Esophagus muscularis mucosa (tissue), 4 donors: ENCODE measurements around the gene HELZ. TPM values are rescaled to one million over a fixed set of nuclear protein-coding genes. Genes with fewer than 3 reads are reported as not detected.

Experiments
- DNase-seq: peaks from one replicate; pipeline ENCODE4 v3.0.0-alpha.2; 2017; ENCODE audit errors: extremely low spot score
- H3K27ac ChIP-seq, 4 donors: fragments of 200-600 bp; sonication (generic); replicated peaks in 1 of 4; 1 replicate in 3 of 4; 2 replicates in 1 of 4; pipeline ENCODE4 v1.5.1; 2016 to 2019; ENCODE audit warnings: mild to moderate bottlenecking in 1 of 4
- H3K27me3 ChIP-seq, 4 donors: fragments of 200-600 bp; sonication (generic); one replicate each; pipeline versions ENCODE4 v1.5.1 to v1.6.0; 2016 to 2019
- H3K36me3 ChIP-seq, 4 donors: fragments of 200-600 bp; sonication (generic); one replicate each; pipeline ENCODE4 v1.5.1; 2016 to 2019
- H3K4me1 ChIP-seq, 4 donors: fragments of 200-600 bp; sonication (generic); one replicate each; pipeline ENCODE4 v1.5.1; 2016 to 2019
- H3K4me3 ChIP-seq, 4 donors: fragments of 200-600 bp; sonication (generic); 1 replicate in 2 of 4; 2 replicates in 2 of 4; pipeline ENCODE4 v1.5.1; 2016 to 2019; ENCODE audit warnings: mild to moderate bottlenecking in 4 of 4, moderate library complexity in 1 of 4
- H3K9me3 ChIP-seq, 4 donors: fragments of 200-600 bp; sonication (generic); 1 replicate in 3 of 4; 2 replicates in 1 of 4; pipeline ENCODE4 v1.5.1; 2016 to 2019
- EP300 ChIP-seq: sonication (generic); formaldehyde crosslinking; IDR thresholded peaks from one replicate; pipeline ENCODE4 v1.6.1; 2017; ENCODE audit warnings: antibody characterized with exemption
- POLR2A ChIP-seq: fragments of 450-650 bp; IDR thresholded peaks from one replicate; pipeline ENCODE4 v1.6.1; 2017; ENCODE audit warnings: antibody characterized with exemption, moderate library complexity, mild to moderate bottlenecking, low read depth
- POLR2AphosphoS5 ChIP-seq, 2 donors: sonication (generic); formaldehyde crosslinking; IDR thresholded peaks; one replicate each; pipeline ENCODE4 v1.6.1; 2017; ENCODE audit warnings: antibody characterized with exemption in 2 of 2
- WGBS: methylation state at CpG from one replicate; pipeline ENCODE4 v1.1.5; 2018; 5-methylcytosine and 5-hydroxymethylcytosine counted together
- intact Hi-C: fragments of 100-400 bp; cut with DNase I; formaldehyde crosslinking; loops from one replicate; pipeline ENCODE4 v1.15.1; 2023
- total RNA-seq, 4 donors: library from RNA; depleted of rRNA; stranded (reverse); fragments of >200 nt; gene quantifications; one replicate each; pipeline versions ENCODE4 v1.1.0 to v1.2.1, GENCODE V29; 2016
- TF ChIP-seq, protein P1 (sequence below), 3 experiments: fragments of 200-600 bp in 2 of 3; fragments of 450-650 bp in 1 of 3; sonication (generic) in 2 of 3; IDR thresholded peaks; one replicate each; pipeline ENCODE4 v1.5.1; 2017 to 2019; ENCODE audit warnings: antibody characterized with exemption in 3 of 3, mild to moderate bottlenecking in 2 of 3, moderate library complexity in 1 of 3

Gene HELZ
- total RNA-seq, 4 donors from 2014 or later, result 35.0 to 62.3 (median 45.8) TPM

DNA sequence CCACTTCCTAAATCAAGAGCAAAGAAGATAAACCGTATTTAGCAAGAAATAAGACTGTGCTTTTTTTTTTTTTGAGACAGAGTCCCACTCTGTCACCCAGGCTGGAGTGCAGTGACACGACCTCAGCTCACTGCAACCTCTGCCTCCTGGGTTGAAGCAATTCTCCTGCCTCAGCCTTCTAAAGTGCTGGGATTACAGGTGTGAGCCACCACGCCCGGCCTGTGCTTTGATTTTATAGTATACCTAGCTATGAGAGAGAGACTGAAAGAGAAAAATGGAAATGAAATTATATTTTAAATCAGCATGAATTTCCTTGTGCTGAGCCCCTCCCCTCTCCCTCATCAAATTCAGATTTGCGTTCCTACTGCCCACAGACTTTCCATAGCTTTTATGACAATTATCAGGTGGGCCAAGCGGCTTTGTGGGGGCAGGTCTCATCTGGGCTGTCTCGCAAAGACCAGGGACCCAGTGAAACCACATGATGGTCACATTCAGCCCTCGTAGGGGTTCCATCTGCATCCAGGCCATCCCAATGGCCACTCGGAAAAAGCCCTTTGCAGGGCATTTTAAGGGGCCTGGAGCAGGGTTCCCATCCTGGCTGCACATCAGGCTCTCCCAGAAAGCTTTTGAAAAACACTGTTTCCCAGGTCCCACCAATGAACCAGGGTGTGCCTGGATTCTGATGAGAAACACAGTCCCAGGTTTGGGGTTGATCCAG, 192.1 kb downstream of the HELZ start:
- intact Hi-C loops, result no loop called here
- Histone ChIP-seq H3K27me3 (no peaks in the 10 kb centered on the region), H3K4me3 (no peak overlapping the region)

DNA sequence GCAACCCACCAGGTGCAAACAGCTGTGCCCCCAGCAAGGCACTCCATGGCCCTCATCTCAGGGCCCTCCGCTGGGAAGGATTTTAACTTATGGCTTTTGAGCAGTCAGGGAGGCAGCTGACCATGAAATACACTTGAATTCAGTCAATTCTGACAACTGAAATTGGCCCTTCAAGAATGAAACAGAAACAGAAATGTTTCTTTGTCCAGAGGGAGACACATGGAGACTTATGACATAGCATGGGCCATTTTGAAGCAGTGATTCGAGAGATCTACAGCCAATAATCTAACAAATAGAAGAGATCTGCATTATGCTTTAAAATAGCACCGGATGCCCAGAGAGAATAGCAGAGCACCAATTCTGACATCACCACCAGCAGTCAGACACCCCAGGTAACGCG, 193.2 kb downstream of the HELZ start:
- no peak overlapping the region for H3K27ac ChIP-seq
- TF ChIP-seq POLR2A, result no peak
- no peak for TF ChIP-seq EP300
- TF ChIP-seq, protein P1, sequence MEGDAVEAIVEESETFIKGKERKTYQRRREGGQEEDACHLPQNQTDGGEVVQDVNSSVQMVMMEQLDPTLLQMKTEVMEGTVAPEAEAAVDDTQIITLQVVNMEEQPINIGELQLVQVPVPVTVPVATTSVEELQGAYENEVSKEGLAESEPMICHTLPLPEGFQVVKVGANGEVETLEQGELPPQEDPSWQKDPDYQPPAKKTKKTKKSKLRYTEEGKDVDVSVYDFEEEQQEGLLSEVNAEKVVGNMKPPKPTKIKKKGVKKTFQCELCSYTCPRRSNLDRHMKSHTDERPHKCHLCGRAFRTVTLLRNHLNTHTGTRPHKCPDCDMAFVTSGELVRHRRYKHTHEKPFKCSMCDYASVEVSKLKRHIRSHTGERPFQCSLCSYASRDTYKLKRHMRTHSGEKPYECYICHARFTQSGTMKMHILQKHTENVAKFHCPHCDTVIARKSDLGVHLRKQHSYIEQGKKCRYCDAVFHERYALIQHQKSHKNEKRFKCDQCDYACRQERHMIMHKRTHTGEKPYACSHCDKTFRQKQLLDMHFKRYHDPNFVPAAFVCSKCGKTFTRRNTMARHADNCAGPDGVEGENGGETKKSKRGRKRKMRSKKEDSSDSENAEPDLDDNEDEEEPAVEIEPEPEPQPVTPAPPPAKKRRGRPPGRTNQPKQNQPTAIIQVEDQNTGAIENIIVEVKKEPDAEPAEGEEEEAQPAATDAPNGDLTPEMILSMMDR (IDR thresholded peaks at IDR 0.05), result no peak
- no peak for TF ChIP-seq POLR2AphosphoS5 (IDR thresholded peaks at IDR 0.05)
- intact Hi-C loops, result no loop called here
- H3K9me3 ChIP-seq, result peaks cover 0 to 28% (median 18%) of the 10 kb centered on the region in 4 donors
- H3K4me3 ChIP-seq, result no peak overlapping the region
- H3K4me1 ChIP-seq, result no peaks in the 10 kb centered on the region
- DNase-seq, result no peak
- WGBS, result 94% methylated on average over 5 of the region's 5 CpGs
- H3K27me3 ChIP-seq, result no peaks in the 10 kb centered on the region
- no peaks in the 10 kb centered on the region for H3K36me3 ChIP-seq

More for the DNA sequence above, 192.1 kb downstream of the HELZ start:
- Histone ChIP-seq H3K36me3 (no peaks in the 10 kb centered on the region), H3K9me3 (peaks cover 0 to 25% (median 14%) of the 10 kb centered on the region in 4 donors), H3K27ac (no peak overlapping the region), H3K4me1 (no peaks in the 10 kb centered on the region)
- WGBS, result 92% methylated on average over 9 of the region's 9 CpGs
- TF ChIP-seq, protein P1 (IDR thresholded peaks at IDR 0.05), result no peak
- DNase-seq, result no peak

DNA sequence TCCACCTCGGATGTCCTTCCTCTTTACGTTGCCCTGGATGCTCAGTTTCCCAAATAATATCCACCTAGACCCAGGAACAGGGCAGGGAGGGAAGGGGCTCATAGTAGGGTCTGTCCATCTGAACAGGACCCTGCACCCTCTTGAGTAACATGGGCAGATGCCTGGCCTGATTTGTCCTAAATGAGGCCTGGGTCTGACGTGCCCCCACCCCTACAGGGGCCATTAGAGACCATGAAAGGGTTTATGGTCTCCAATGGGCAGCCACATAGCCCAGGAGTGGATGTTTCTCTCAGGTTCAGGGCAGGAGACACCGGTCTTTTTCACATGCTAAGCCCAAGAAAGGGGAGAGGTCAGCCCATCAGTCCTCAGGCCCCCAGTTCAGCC, 193.8 kb downstream of the HELZ start:
- intact Hi-C loops, result no loop called here
- Histone ChIP-seq H3K36me3 (no peaks in the 10 kb centered on the region), H3K27ac (no peak overlapping the region), H3K27me3 (no peaks in the 10 kb centered on the region), H3K4me3 (no peak overlapping the region), H3K4me1 (no peaks in the 10 kb centered on the region), H3K9me3 (peaks cover 0 to 28% (median 18%) of the 10 kb centered on the region in 4 donors)
- TF ChIP-seq POLR2AphosphoS5 (IDR thresholded peaks at IDR 0.05), result no peak
- no peak for TF ChIP-seq POLR2A
- no peak for TF ChIP-seq EP300
- TF ChIP-seq, protein P1 (IDR thresholded peaks at IDR 0.05), result no peak
- DNase-seq, result no peak
- WGBS, result 68% methylated on average over 3 of the region's 4 CpGs

DNA sequence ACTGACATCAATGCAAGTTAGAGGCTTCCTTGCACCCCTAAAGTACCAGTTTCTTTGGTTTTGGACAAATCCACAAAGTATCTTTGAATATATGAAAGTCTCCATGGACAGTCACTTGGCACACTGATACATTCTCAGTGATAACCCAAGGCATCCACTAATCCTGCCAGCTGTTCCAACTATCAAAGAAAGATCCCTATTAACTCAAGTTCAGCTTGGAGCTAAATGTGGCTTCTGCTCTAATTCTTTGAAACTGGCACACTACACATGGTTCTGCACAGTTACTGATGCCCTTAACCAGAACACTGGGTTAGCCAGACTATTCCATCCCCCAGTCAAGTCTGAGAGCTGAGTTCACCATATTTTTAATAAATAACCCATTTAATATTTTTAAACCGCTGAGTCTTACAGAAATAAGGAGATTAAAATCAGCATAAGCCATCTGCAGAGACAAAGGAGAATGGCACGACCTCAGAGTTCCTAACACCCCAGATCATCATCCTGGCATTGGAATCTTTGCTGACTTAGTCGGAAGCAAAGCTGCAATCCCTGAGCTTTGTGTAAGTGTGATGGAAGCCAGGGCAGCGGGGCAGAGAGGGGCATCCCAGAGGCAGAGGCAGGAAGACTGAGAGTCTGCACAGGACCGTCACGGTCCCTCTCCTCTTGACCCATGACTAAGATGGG, 194.4 kb downstream of the HELZ start:
- intact Hi-C loops, result no loop called here
- DNase-seq, result no peak

More for the DNA sequence above, 194.4 kb downstream of the HELZ start:
- Histone ChIP-seq H3K27ac (no peak overlapping the region), H3K4me3 (no peak overlapping the region), H3K9me3 (peaks cover 0 to 28% (median 18%) of the 10 kb centered on the region in 4 donors), H3K36me3 (no peaks in the 10 kb centered on the region), H3K27me3 (no peaks in the 10 kb centered on the region), H3K4me1 (no peaks in the 10 kb centered on the region)
- 61% methylated on average over 6 of the region's 6 CpGs for WGBS
- TF ChIP-seq EP300 (no peak), POLR2AphosphoS5 (IDR thresholded peaks at IDR 0.05) (no peak), POLR2A (no peak)
- TF ChIP-seq, protein P1 (IDR thresholded peaks at IDR 0.05), result no peak
